H1 (cell line): ENCODE data around the gene MED6. TPM values are rescaled to one million over a fixed set of nuclear protein-coding genes. Genes with fewer than 3 reads are reported as not detected.

Experiments
- CTCF ChIA-PET: fragments of 300-600 bp; sonication (Branson Sonifier 250); formaldehyde crosslinking; loops from one replicate; lab custom pipeline; 2021; ENCODE audit not compliant: partially characterized antibody; lab: Charles Lee
- POLR2A ChIA-PET: fragments of 300-600 bp; sonication (Branson Sonifier 250); formaldehyde crosslinking; loops from one replicate; lab custom pipeline; 2021; ENCODE audit warnings: inconsistent platforms; ENCODE audit not compliant: partially characterized antibody; lab: Charles Lee
- DNase-seq, 2 experiments: peaks; one replicate each; pipeline versions ENCODE4 v3.0.0 to v3.0.0-alpha.2; 2010 to 2022; ENCODE audit warnings: low spot score in 2 of 2, low read depth in 1 of 2, mixed read lengths in 1 of 2
- FAIRE-seq: peaks from 2 replicates; lab custom pipeline; 2011; peaks lifted over from hg19 to GRCh38; lab: Jason Lieb, UNC
- H2AFZ ChIP-seq: 2 replicates; pipeline ENCODE4 v1.8.1; 2012; ENCODE audit warnings: low read length, inconsistent platforms
- H2AK5ac ChIP-seq: 2 replicates; pipeline ENCODE4 v1.6.1; 2013; ENCODE audit warnings: low read depth, low read length
- H2BK120ac ChIP-seq: replicated peaks from 2 replicates; pipeline ENCODE3; 2013; ENCODE audit warnings: low read depth, low read length, inconsistent platforms
- H2BK12ac ChIP-seq: 2 replicates; pipeline ENCODE4 v1.6.1; 2013; ENCODE audit warnings: low read depth, low read length
- H2BK15ac ChIP-seq: 2 replicates; pipeline ENCODE4 v1.6.1; 2013; ENCODE audit warnings: low read length
- H2BK20ac ChIP-seq: 2 replicates; pipeline ENCODE4 v1.6.1; 2013; ENCODE audit warnings: low read length
- H2BK5ac ChIP-seq: 2 replicates; pipeline ENCODE4 v1.6.1; 2013; ENCODE audit warnings: low read depth, low read length
- H3K14ac ChIP-seq: 2 replicates; pipeline ENCODE4 v1.6.1; 2013; ENCODE audit warnings: inconsistent platforms; ENCODE audit not compliant: insufficient read length
- H3K18ac ChIP-seq: 2 replicates; pipeline ENCODE4 v1.6.1; 2013; ENCODE audit warnings: low read length; ENCODE audit errors: extremely low read depth
- H3K23ac ChIP-seq: 2 replicates; pipeline ENCODE4 v1.6.1; 2013; ENCODE audit warnings: inconsistent platforms; ENCODE audit not compliant: insufficient read length
- H3K23me2 ChIP-seq: 2 replicates; pipeline ENCODE4 v1.6.1; 2013; ENCODE audit warnings: low read depth, low read length
- H3K27ac ChIP-seq: 2 replicates; pipeline ENCODE4 v1.6.1; 2011; ENCODE audit warnings: low read depth, low read length, inconsistent platforms
- H3K27me3 ChIP-seq, 4 experiments: replicated peaks in 1 of 4; 1 replicate in 1 of 4; 2 replicates in 3 of 4; pipeline versions ENCODE4 v1.6.1 to v1.8.1; 2011 to 2013; ENCODE audit warnings: low read length in 3 of 4, mild to moderate bottlenecking in 3 of 4, inconsistent platforms in 2 of 4, mixed read lengths in 2 of 4, moderate library complexity in 1 of 4; ENCODE audit not compliant: control insufficient read depth in 3 of 4, insufficient read depth in 3 of 4; ENCODE audit errors: extremely low read depth in 1 of 4
- H3K36me3 ChIP-seq, 4 experiments: 2 replicates each; pipeline versions ENCODE4 v1.6.1 to v1.8.1; 2011 to 2013; ENCODE audit warnings: mild to moderate bottlenecking in 4 of 4, low read length in 3 of 4, moderate library complexity in 2 of 4, control low read depth in 1 of 4, inconsistent platforms in 1 of 4; ENCODE audit not compliant: insufficient read depth in 4 of 4, control insufficient read depth in 2 of 4
- H3K4ac ChIP-seq: replicated peaks from 2 replicates; pipeline ENCODE3; 2013; ENCODE audit warnings: low read length, low read depth, mixed read lengths, inconsistent platforms; ENCODE audit not compliant: insufficient read length
- H3K4me1 ChIP-seq, 4 experiments: replicated peaks in 1 of 4; 1 replicate in 1 of 4; 2 replicates in 3 of 4; pipeline versions ENCODE4 v1.6.1 to v1.8.1; 2011 to 2013; ENCODE audit warnings: low read length in 3 of 4, inconsistent platforms in 2 of 4, mixed read lengths in 1 of 4; ENCODE audit not compliant: insufficient read depth in 4 of 4, control insufficient read depth in 3 of 4
- H3K4me2 ChIP-seq, 2 experiments: 2 replicates each; pipeline versions ENCODE4 v1.6.1 to v1.8.1; 2011 to 2013; ENCODE audit warnings: low read depth in 2 of 2, low read length in 2 of 2, control low read depth in 1 of 2, inconsistent platforms in 1 of 2, mild to moderate bottlenecking in 1 of 2; ENCODE audit not compliant: insufficient read depth in 1 of 2
- H3K4me3 ChIP-seq, 4 experiments: fragments of 200-600, 300-600 bp in 1 of 4; sonication (generic), shearing (Covaris generic), sonication (Bioruptor Twin) in 1 of 4; 2 replicates each; pipeline versions ENCODE4 v1.5.1 to v1.8.1; 2011 to 2016; ENCODE audit warnings: low read length in 4 of 4, low read depth in 3 of 4, control low read depth in 2 of 4, inconsistent platforms in 2 of 4, mild to moderate bottlenecking in 2 of 4, mixed read lengths in 1 of 4, moderate library complexity in 1 of 4; ENCODE audit not compliant: insufficient read depth in 2 of 4; ENCODE audit errors: extremely low read depth in 1 of 4
- H3K56ac ChIP-seq: replicated peaks from 2 replicates; pipeline ENCODE3; 2013; ENCODE audit warnings: low read depth, mild to moderate bottlenecking, mixed read lengths, low read length, inconsistent platforms; ENCODE audit not compliant: insufficient read length
- H3K79me1 ChIP-seq: 2 replicates; pipeline ENCODE4 v1.6.1; 2013; ENCODE audit warnings: low read depth, low read length, control low read depth
- H3K79me2 ChIP-seq, 2 experiments: 2 replicates each; pipeline versions ENCODE4 v1.6.1 to v1.8.1; 2012 to 2013; ENCODE audit warnings: low read length in 2 of 2, mild to moderate bottlenecking in 2 of 2, inconsistent platforms in 1 of 2; ENCODE audit not compliant: insufficient read depth in 2 of 2, control insufficient read depth in 1 of 2
- H3K9ac ChIP-seq, 4 experiments: replicated peaks in 1 of 4; 1 replicate in 1 of 4; 2 replicates in 3 of 4; pipeline versions ENCODE4 v1.6.1 to v1.8.1; 2011 to 2013; ENCODE audit warnings: low read depth in 3 of 4, low read length in 3 of 4, control low read depth in 2 of 4, mild to moderate bottlenecking in 2 of 4, moderate library complexity in 2 of 4, inconsistent platforms in 1 of 4; ENCODE audit errors: extremely low read depth in 1 of 4
- H3K9me3 ChIP-seq, 2 experiments: 2 replicates each; pipeline versions ENCODE4 v1.6.1 to v1.8.1; 2012 to 2013; ENCODE audit warnings: mild to moderate bottlenecking in 2 of 2, moderate library complexity in 2 of 2, control low read depth in 1 of 2, inconsistent platforms in 1 of 2, low read depth in 1 of 2, low read length in 1 of 2, mixed read lengths in 1 of 2; ENCODE audit not compliant: insufficient read depth in 2 of 2
- H4K20me1 ChIP-seq, 2 experiments: replicated peaks in 1 of 2; 2 replicates each; pipeline versions ENCODE3 to v1.8.1; 2011 to 2013; ENCODE audit warnings: inconsistent platforms in 2 of 2, low read length in 2 of 2, mild to moderate bottlenecking in 1 of 2; ENCODE audit not compliant: insufficient read depth in 2 of 2, control insufficient read depth in 1 of 2
- H4K5ac ChIP-seq: 2 replicates; pipeline ENCODE4 v1.6.1; 2013; ENCODE audit warnings: low read length, low read depth, mixed read lengths, inconsistent platforms; ENCODE audit not compliant: insufficient read length
- H4K8ac ChIP-seq: 2 replicates; pipeline ENCODE4 v1.8.0; 2013; ENCODE audit warnings: mild to moderate bottlenecking, moderate library complexity, low read length, inconsistent platforms; ENCODE audit not compliant: insufficient read depth; ENCODE audit errors: extremely low read depth
- H4K91ac ChIP-seq: replicated peaks from 2 replicates; pipeline ENCODE3; 2013; ENCODE audit warnings: low read length, mixed read lengths, inconsistent platforms; ENCODE audit not compliant: insufficient read length
- CBX8 ChIP-seq: fragments of 300-800, 300-1000 bp; sonication (generic); IDR thresholded peaks from 2 replicates; pipeline ENCODE4 v1.7.1; 2016; ENCODE audit warnings: low read depth, low read length, borderline replicate concordance
- EGR1 ChIP-seq: IDR thresholded peaks from 2 replicates; pipeline ENCODE4 v1.6.1; 2011; ENCODE audit warnings: low read depth, low read length, borderline replicate concordance
- KDM1A ChIP-seq: fragments of 200-600, 300-600 bp; sonication (generic); IDR thresholded peaks from 2 replicates; pipeline ENCODE4 v1.7.1; 2016; ENCODE audit warnings: mild to moderate bottlenecking, low read length, borderline replicate concordance
- SAP30 ChIP-seq: fragments of 300-600 bp; sonication (generic); IDR thresholded peaks from 2 replicates; pipeline ENCODE4 v1.7.1; 2012; ENCODE audit warnings: low read length, moderate library complexity, mild to moderate bottlenecking, inconsistent platforms; ENCODE audit not compliant: insufficient read depth, insufficient replicate concordance
- SIX5 ChIP-seq: IDR thresholded peaks from 2 replicates; pipeline ENCODE4 v1.6.1; 2011; ENCODE audit warnings: mild to moderate bottlenecking, low read depth, low read length
- SRF ChIP-seq: IDR thresholded peaks from 2 replicates; pipeline ENCODE4 v1.6.1; 2011; ENCODE audit warnings: mild to moderate bottlenecking, low read depth, low read length, moderate library complexity
- TAF7 ChIP-seq: optimal IDR thresholded peaks from 2 replicates; pipeline ENCODE3; 2011; ENCODE audit warnings: low read depth, mild to moderate bottlenecking, inconsistent platforms, low read length, moderate library complexity, borderline replicate concordance
- WGBS, 2 experiments: shearing (Covaris generic) in 1 of 2; methylation state at CpG; one replicate each; pipeline versions ENCODE4 v1.1.6 to v1.1.7; 2013 to 2015; ENCODE audit warnings: low lambda C conversion rate in 2 of 2, mixed read lengths in 2 of 2, inconsistent platforms in 1 of 2, low coverage in 1 of 2, missing lambda C conversion rate in 1 of 2; ENCODE audit not compliant: insufficient replicate concordance in 2 of 2, insufficient coverage in 1 of 2, insufficient read length in 1 of 2; ENCODE audit errors: extremely low coverage in 1 of 2, missing lambda C conversion rate in 1 of 2; 5-methylcytosine and 5-hydroxymethylcytosine counted together
- polyA plus RNA-seq, 7 experiments: library from polyadenylated mRNA; depleted of rRNA in 3 of 7; stranded (reverse) in 5 of 7; unstranded in 2 of 7; fragments of >200 nt in 5 of 7; fragments of 200-250 nt in 2 of 7; gene quantifications; 1 replicate in 5 of 7; 2 replicates in 1 of 7; 4 replicates in 1 of 7; pipeline versions ENCODE4 v1.2.1 to v1.2.3, GENCODE V29; 2011 to 2013; ENCODE audit warnings: missing spikeins in 2 of 7, mixed read lengths in 2 of 7
- total RNA-seq: library from RNA; stranded (reverse); fragmentation: NEBNext Ultra II Directional; extraction: Animal tissue kit (Norgen Biotek cat#: 25700); gene quantifications from 2 replicates; pipeline ENCODE4 v1.2.1, GENCODE V29; 2021

The MED6 gene
- total and polyA plus RNA-seq, 2 of the 8 experiments (the other 6 are each of a cell fraction or from before 2014, with no cell fraction given): 33.1 to 39.7 TPM

DNA sequence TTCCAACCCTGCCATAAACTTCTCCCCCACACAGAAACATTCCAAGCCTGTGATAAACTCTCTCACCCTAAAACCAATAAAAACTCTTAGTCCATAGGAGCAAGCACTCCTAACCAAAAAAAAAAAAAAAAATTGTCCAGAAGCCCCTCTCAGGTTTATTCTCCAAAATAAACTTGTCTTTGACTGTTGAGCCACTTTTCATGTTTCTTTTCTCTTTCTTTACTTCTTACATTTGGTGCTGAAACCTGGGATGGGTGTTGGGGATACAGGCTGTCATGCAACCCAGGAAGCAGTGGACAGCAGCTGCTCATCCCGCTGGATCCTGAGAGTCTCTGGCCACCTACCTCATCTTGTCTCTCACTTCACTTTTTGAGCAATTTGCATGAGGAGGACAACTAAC is 63.6 kb downstream of the MED6 start:
- 60% methylated on average over 1 of the region's 1 CpG; no CpG with 5 or more reads in 1 of the 2 experiments for WGBS, 2 experiments
- no peaks in the 10 kb centered on the region for H3K27me3 ChIP-seq
- ChIA-PET CTCF (interaction anchor here (2.1 kb wide), 1 partner anchor 31 kb away, joined by 6 read pairs; no protein-coding TSS in a partner anchor), POLR2A (interaction anchor here (0.6 kb wide), 2 partner anchors 337 to 407 kb away, joined by 3 to 4 read pairs; no protein-coding TSS in a partner anchor)
- H3K4me1 ChIP-seq: no peaks in the 10 kb centered on the region
- DNase-seq (no peak), FAIRE-seq (no peak)
- H3K9ac ChIP-seq: no peak overlapping the region
- no peak overlapping the region for H4K91ac ChIP-seq
- no peak overlapping the region for H2BK12ac ChIP-seq
- H3K79me1 ChIP-seq: no peaks in the 10 kb centered on the region
- no peak overlapping the region for H3K23ac ChIP-seq
- no peak overlapping the region for H2AFZ ChIP-seq
- H2AK5ac ChIP-seq: no peak overlapping the region
- no peak overlapping the region for H3K4me2 ChIP-seq
- no peaks in the 10 kb centered on the region for H4K20me1 ChIP-seq
- H2BK15ac ChIP-seq: no peak overlapping the region
- no peak overlapping the region for H4K8ac ChIP-seq
- no peak overlapping the region for H4K5ac ChIP-seq
- no peak overlapping the region for H2BK20ac ChIP-seq
- no peak overlapping the region for H2BK120ac ChIP-seq
- H2BK5ac ChIP-seq: no peak overlapping the region
- no peaks in the 10 kb centered on the region for H3K79me2 ChIP-seq
- no peaks in the 10 kb centered on the region for H3K23me2 ChIP-seq
- H3K27ac ChIP-seq: no peak overlapping the region
- TF ChIP-seq SRF (no peak), SIX5 (no peak), KDM1A (no peak), EGR1 (no peak), SAP30 (no peak), CBX8 (no peak), TAF7 (no peak)
- H3K4me3 ChIP-seq: no peak overlapping the region
- H3K4ac ChIP-seq: no peak overlapping the region
- no peak overlapping the region for H3K18ac ChIP-seq
- H3K36me3 ChIP-seq: no peaks in the 10 kb centered on the region; a peak in 1 of 8 replicates
- H3K9me3 ChIP-seq: peaks cover 6 to 7% of the 10 kb centered on the region in 2 experiments; a peak in 3 of 4 replicates
- H3K14ac ChIP-seq: no peak overlapping the region
- no peak overlapping the region for H3K56ac ChIP-seq
